CD4-positive, alpha-beta T cell treated with Interleukin-12 subunit alpha and Interleukin-12 subunit beta, for 1 hour (primary cell): ENCODE data around the gene FAM227B.
"Not testable (repeated sequence)": the region's sequence is repeated elsewhere in the genome, so short reads cannot be mapped to it uniquely, and the experiment has no call there.

Experiments
- DNase-seq: peaks from one replicate; pipeline ENCODE4 v3.0.0-alpha.2; 2020

Gene FAM227B

GRCh38 chr15:49361370-49361769, 259.2 kb downstream of the FAM227B start:
- no peak for DNase-seq

DNA sequence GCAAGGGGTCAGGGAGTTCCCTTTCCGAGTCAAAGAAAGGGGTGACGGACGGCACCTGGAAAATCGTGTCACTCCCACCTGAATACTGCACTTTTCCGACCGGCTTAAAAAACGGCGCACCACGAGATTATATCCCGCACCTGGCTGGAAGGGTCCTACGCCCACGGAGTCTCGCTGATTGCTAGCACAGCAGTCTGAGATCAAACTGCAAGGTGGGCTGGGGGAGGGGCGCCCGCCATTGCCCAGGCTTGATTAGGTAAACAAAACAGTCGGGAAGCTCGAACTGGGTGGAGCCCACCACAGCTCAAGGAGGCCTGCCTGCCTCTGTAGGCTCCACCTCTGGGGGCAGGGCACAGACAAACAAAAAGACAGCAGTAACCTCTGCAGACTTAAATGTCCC, 266.2 kb downstream of the FAM227B start:
- DNase-seq: not testable (repeated sequence)

DNA sequence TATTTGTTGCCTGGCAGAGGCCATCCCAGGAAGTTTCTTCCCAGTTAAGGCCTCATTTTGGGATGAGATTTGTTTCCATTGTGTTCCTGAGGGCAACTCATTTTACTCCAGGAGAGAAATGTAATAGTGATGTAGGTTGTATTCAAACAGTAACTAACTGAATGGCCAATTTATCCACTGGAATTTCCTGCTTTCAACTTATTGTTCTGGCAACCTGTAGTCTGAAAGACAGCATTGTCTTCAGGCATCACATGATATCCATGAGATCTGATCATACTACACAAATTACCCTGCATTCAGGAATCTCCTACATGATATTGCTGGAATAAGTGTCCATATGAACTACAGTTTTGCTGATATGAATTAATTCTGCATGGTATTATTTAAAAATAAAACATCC, 277.1 kb downstream of the FAM227B start:
- DNase-seq: no peak

DNA sequence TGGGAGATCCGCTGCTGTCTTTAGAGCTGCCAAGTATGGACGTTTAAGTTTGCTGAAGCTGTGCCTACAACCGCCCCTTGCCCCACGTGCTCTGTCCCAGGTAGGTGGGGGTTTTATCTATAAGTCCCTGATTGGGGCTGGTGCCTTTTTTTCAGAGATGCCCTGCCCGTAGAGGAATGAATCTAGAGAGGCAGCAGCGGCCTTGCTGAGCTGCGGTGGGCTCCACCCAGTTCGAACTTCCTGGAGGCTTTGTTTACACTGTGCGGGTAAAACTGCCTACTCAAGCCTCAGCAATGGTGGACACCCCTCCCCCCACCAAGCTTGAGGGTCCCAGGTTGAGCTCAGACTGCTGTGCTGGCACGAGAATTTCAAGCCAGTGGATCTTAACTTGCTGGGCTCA, 281.0 kb downstream of the FAM227B start:
- DNase-seq: no peak

- no peak for DNase-seq
Measured at GRCh38 chr15:49331951-49332350, 288.7 kb downstream of the FAM227B start.

- DNase-seq: no peak
Measured at GRCh38 chr15:49331442-49331841, 289.2 kb downstream of the FAM227B start.

GRCh38 chr15:49330166-49330565, 290.5 kb downstream of the FAM227B start:
- DNase-seq: no peak

- no peak for DNase-seq
Measured at GRCh38 chr15:49328941-49329340, 291.7 kb downstream of the FAM227B start.

- no peak for DNase-seq
Measured at GRCh38 chr15:49327927-49328326, 292.7 kb downstream of the FAM227B start.

DNA sequence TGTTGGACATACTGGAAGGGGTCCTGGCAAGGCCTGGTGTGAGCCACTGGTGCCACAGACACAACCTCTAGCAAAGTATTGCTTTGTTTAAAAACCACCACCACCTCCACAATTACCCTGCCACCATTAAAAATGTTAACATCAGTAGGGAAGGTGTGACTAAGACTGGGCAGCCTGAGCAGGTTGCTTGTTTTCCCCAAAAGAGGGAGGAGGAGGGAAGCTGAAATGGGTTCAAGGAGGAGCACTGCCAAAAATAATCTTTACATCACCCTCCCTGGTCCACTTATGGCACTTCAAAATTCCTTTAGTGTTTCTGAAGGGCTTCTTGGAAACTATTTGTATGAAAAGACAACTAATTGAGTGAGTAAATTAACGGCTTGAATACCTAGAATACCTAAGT, 297.4 kb downstream of the FAM227B start:
- no peak for DNase-seq

- DNase-seq: no peak
Measured at GRCh38 chr15:49320351-49320750, 300.3 kb downstream of the FAM227B start.

DNA sequence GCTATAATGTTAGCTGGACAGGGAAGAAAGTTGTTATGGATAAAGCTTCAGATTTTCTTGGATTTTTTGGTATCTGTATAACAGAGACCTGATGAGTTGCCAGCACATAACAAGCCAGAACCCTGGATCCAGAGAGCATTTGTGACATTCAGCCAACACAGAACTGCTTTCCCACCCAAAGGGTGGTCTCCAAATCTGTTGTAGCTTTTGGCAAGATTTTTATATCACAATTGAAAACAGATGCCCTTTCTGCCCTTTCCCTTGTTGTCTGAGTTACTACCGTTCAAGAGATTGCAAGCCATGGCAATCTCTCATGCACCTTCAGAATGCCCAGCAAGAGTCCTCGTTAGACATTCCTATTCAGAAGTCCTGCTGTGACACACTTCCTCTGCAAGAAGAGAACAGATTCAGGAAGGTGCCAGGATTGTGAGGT, 305.2 kb downstream of the FAM227B start:
- no peak for DNase-seq

- no peak for DNase-seq
Measured at GRCh38 chr15:49314716-49315115, 305.9 kb downstream of the FAM227B start.

GRCh38 chr15:49313650-49314049, 307.0 kb downstream of the FAM227B start:
- DNase-seq: no peak

DNA sequence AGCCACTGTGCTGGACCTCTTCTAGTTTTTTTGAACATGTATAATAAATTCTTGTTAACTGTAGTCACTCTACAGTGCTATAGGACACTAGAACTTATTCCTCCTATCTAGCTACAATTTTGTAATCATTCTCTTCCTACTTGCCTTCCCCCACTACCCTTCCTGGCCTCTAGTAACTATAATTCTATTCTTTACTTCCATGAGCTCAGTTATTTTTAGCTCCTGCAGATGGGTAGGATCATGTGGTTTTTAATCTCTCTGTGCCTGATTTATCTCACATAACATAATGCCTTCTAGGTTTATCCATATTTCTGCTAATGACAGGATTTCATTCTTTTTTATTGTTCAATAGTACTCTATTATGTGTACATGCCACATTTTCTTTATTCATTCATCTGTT, 310.7 kb downstream of the FAM227B start:
- no peak for DNase-seq

GRCh38 chr15:49308686-49309085, 311.9 kb downstream of the FAM227B start:
- DNase-seq: no peak

DNA sequence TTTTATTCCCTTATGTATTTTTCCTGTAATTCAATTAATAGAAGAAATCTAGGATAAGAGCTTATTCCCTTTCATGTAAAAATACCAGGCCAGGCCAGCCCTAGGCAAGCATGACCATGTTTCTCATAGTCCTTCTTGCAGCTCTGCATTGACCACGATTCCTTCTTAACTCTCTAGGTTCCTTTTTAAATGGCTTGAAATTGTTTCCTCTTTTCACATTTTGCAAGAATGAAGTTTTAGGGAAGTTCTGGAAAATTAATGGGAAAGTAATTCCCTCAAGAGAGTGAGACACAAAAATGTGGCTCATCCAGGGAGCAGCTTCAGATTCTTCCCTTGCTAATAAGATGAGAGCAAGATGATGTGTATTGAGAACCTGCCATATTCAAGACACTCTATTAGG, 314.1 kb downstream of the FAM227B start:
- no peak for DNase-seq

GRCh38 chr15:49303003-49303402, 317.6 kb downstream of the FAM227B start:
- DNase-seq: no peak

DNA sequence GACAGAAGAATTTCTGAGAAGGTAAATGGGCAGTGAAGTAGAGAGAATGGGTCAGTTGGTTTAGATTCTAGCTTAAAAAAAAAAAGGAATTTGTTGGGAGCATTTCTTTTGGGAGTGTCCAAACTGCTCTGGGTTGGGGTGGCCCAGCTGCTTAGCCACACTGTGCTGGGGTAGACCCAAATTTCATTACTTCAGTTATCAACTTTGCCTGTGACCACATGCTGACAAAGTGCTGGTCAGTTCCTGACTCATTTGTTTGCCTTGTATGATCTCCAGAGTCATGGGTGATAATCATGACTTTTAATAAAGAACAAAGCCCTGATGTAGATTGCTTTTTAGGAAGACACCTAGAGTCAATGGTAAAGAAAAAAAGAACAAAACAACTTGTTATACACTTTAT, 319.1 kb downstream of the FAM227B start:
- no peak for DNase-seq

GRCh38 chr15:49300856-49301255, 319.8 kb downstream of the FAM227B start:
- no peak for DNase-seq

GRCh38 chr15:49297584-49297983, 323.0 kb downstream of the FAM227B start:
- no peak for DNase-seq

- DNase-seq: no peak
Measured at GRCh38 chr15:49296258-49296657, 324.4 kb downstream of the FAM227B start.

- DNase-seq: no peak
Measured at GRCh38 chr15:49293941-49294340, 326.7 kb downstream of the FAM227B start.

DNA sequence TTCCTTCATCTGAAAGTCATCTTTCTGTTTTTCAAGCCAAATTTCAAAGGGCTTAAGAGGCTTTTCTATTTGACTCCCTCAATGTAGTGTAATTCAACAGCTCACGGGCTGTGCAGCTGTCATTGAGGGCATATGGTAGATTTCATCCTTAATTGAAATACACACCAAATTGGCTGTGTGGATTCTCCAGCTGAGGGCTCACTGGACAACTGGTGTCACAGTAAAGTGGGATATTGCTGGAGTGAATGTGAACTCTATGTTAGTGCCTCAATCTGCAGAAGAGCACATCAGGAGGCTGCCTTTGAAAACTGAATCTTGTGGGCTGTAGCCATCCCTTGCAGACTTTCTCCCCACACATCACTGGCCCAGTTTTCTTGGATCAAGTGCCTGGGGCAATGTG, 330.4 kb downstream of the FAM227B start:
- no peak for DNase-seq

DNA sequence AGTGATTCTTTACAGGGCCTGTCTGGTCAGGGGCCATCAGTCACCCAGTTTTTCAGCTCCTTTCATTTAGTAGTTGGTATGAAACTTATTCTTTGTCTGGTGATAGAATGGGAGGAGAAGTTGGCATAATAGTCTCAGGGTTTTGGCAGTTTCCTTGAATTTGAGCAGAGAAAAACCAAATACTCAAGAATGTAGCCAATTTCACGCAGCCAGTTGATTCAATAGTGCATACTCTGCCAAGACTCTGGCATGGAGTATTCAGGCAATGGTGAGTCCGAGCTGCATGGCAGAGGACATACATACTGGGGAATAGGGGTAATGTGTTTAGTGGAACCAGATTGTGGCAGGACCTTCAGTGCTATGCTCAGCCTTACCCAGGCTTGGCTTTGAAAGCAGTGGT, 332.2 kb downstream of the FAM227B start:
- no peak for DNase-seq

GRCh38 chr15:49287481-49287880, 333.1 kb downstream of the FAM227B start:
- no peak for DNase-seq
